Measurements from ENCODE around the gene LCE4A.
"Not testable (repeated sequence)": the region's sequence is repeated elsewhere in the genome, so short reads cannot be mapped to it uniquely, and the experiment has no call there.

The LCE4A gene

GRCh38 chr1:152707860-152708259 is at the start of gene LCE4A:
Gene LCE4A (plus strand): TSS chr1:152708160. CDS start chr1:152709076, 916 bp downstream.
- no peak for DNase-seq

GRCh38 chr1:152658649-152659048 is 49.3 kb upstream of the LCE4A start:
- DNase-seq, result no peak

GRCh38 chr1:152663098-152663497 is 44.9 kb upstream of the LCE4A start, which contains the start of gene LCE2D:
Gene LCE2D (plus strand): TSS chr1:152663380. CDS start chr1:152664106, 726 bp downstream.
- no peak for DNase-seq

- not testable (repeated sequence) for DNase-seq
Observed at GRCh38 chr1:152666171-152666570, 41.8 kb upstream of the LCE4A start.

- no peak for DNase-seq
Observed at GRCh38 chr1:152667648-152668047, 40.3 kb upstream of the LCE4A start.

- DNase-seq, result no peak
Observed at GRCh38 chr1:152673016-152673415, 34.9 kb upstream of the LCE4A start.

GRCh38 chr1:152674983-152675382 is 33.0 kb upstream of the LCE4A start, which contains the start of gene LCE2C:
Gene LCE2C (plus strand): TSS chr1:152675279. CDS start chr1:152676016, 737 bp downstream.
- DNase-seq, result not testable (repeated sequence)

- no peak for DNase-seq
Observed at GRCh38 chr1:152679459-152679858, 28.5 kb upstream of the LCE4A start.

GRCh38 chr1:152681616-152682015 is 26.3 kb upstream of the LCE4A start:
- no peak for DNase-seq

GRCh38 chr1:152683846-152684245 is 24.1 kb upstream of the LCE4A start:
- peak; percentile 1 for DNase-seq

- not testable (repeated sequence) for DNase-seq
Observed at GRCh38 chr1:152685823-152686222, 22.1 kb upstream of the LCE4A start, which contains the start of gene LCE2B. Gene LCE2B (plus strand): TSS chr1:152686123. CDS start chr1:152686844, 721 bp downstream.

- DNase-seq, result no peak
Observed at GRCh38 chr1:152697701-152698600, 10.0 kb upstream of the LCE4A start, which contains the start of gene LCE2A. Gene LCE2A (plus strand): TSS chr1:152698345. CDS start chr1:152698902, 557 bp downstream.

GRCh38 chr1:152699746-152700145 is 8.2 kb upstream of the LCE4A start:
- DNase-seq, result no peak

- no peak for DNase-seq
Observed at GRCh38 chr1:152718238-152718637, 10.3 kb downstream of the LCE4A start.

GRCh38 chr1:152725261-152725660 is 17.3 kb downstream of the LCE4A start:
- no peak for DNase-seq

- no peak for DNase-seq
Observed at GRCh38 chr1:152728986-152729385, 21.0 kb downstream of the LCE4A start.

GRCh38 chr1:152735648-152736047 is 27.7 kb downstream of the LCE4A start:
- DNase-seq, result no peak

- no peak for DNase-seq
Observed at GRCh38 chr1:152737997-152738396, 30.0 kb downstream of the LCE4A start.

GRCh38 chr1:152739841-152740240 is 31.9 kb downstream of the LCE4A start:
- no peak for DNase-seq

- no peak for DNase-seq
Observed at GRCh38 chr1:152741656-152742055, 33.7 kb downstream of the LCE4A start.

GRCh38 chr1:152743371-152744145 is 35.6 kb downstream of the LCE4A start:
- no peak for DNase-seq

- no peak for DNase-seq
Observed at GRCh38 chr1:152745289-152745704, 37.3 kb downstream of the LCE4A start.

GRCh38 chr1:152745765-152746444 is 37.9 kb downstream of the LCE4A start:
- DNase-seq, result no peak
